HG03175 (cell line): ENCODE measurements around the gene GRAMD2B.
"Not testable (repeated sequence)": the region's sequence is repeated elsewhere in the genome, so short reads cannot be mapped to it uniquely, and the experiment has no call there.

Experiments
- ATAC-seq: cut with Tn5 transposase; IDR thresholded peaks from one replicate; pipeline ENCODE4 v1.9.1; 2021; ENCODE audit warnings: mild to moderate bottlenecking, moderate library complexity; ENCODE audit not compliant: unreplicated experiment

The GRAMD2B gene, protein sequence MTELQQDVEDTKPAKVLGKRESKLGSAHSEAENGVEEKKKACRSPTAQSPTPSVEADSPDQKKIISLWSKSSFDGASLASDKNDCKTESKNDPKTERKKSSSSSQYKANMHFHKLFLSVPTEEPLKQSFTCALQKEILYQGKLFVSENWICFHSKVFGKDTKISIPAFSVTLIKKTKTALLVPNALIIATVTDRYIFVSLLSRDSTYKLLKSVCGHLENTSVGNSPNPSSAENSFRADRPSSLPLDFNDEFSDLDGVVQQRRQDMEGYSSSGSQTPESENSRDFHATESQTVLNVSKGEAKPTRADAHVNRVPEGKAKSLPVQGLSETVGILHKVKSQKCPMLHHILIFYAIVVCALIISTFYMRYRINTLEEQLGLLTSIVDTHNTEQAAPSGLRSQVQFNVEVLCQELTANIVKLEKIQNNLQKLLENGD

DNA sequence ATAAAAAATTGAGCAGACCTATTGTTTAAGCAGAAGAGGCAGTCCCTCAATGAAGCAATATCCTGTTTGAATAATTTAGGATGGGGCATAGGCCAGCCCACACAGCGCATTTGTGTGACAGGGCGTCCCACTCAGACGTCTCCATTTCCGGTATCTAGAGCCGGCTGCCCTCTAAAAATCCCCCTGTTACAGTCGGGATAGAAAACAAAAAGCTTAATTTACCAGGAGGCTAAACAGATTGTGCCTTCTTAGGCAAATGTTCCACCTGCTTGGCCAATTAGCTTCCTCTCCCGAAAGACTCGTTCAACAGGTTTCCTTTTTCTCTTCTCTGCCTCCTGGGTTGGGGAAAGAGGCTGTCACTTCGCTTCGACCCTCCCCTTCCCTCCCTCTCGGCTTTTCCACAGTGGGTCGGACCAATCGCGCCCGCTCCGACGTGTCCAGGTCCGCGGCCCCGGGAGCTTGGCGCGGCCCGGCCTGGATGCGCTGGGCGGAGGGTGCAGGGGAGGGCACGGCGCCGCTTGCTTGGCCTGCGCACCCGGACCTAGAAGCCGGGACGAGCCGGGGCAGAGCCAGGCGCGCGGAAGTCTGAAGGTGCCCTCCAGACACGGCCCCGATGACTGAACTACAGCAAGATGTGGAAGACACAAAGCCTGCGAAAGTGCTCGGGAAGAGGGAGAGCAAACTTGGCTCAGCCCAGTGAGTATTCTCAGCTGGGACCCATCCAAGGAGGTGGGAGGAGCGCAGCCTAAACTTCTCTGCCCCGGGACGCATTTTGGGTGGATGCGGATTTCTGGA is at the start of gene GRAMD2B:
GRAMD2B (plus strand) TSS at position 416 of the 795 bp plus-strand sequence; CDS start at position 614, 198 bp downstream.
- ATAC-seq = peak; percentile 89

DNA sequence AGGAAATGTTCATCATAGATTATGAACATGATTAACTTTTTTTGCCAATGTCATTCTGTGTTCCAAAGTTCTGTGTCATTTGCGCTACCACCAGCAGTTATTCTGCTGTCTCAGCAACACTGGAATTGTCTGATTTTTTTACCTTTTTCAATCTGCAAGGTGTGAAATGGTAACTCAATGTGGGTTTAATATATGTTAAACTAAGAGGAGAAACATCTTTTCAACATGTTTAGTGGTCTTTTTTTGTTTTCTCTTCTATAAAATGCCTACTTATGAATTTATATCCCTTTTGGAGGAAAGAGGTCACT is 49.1 kb upstream of the GRAMD2B start:
- ATAC-seq = no peak

DNA sequence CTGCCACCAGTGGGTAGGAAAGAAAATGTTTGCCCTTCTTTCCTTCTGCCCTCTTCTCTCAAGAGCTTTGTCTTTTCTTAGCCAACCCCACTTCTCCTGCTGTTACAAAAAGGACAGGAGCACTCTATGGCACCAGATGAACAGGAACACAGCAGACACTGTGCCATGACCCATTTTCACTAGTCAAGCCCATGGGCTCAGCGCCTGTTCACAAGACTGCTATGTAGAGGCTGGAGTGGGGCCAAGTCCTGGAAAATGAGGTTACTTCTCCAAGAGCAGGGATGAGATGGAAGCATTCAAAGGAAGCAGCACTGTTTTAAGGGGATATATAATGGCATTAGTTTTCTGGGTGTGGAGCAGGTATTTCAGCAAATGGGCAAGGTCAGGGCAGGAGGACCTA is 46.8 kb upstream of the GRAMD2B start:
- ATAC-seq = no peak

DNA sequence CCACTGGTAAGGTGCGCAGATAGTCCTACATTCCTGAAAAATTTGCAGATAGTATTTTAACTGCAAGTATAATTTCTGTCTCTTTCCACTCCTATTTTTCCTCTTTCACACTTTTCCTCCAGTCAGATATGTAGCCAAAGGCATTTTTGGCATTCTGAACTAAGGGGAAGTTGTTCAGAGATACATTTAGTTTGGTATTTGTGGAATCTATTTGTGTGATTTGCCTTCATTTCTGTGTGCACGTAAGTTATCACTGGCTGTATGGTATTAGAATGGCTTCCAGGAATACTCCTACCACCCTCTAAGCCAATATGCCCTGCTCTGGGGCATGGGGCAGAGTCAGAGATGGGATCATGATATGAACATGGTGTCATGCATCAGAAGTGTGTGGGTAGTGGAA is 45.8 kb upstream of the GRAMD2B start:
- ATAC-seq = no peak

DNA sequence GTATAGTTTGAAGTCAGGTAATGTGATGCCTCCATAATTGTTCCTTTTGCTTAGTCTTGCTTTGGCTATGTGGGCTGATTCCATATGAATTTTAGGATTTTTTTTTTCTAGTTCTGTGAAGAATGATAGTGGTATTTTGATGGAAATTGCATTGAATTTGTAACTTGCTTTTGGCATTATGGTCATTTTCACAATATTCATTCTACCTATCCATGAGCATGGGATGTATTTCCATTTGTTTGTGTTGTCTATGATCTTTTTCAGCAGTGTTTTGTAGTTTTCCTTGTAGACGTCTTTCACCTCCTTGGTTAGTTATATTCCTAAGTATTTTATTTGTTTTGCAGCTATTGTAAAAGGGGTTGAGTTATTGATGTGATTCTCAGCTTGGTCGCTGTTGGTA is 42.9 kb upstream of the GRAMD2B start:
- ATAC-seq = not testable (repeated sequence)

DNA sequence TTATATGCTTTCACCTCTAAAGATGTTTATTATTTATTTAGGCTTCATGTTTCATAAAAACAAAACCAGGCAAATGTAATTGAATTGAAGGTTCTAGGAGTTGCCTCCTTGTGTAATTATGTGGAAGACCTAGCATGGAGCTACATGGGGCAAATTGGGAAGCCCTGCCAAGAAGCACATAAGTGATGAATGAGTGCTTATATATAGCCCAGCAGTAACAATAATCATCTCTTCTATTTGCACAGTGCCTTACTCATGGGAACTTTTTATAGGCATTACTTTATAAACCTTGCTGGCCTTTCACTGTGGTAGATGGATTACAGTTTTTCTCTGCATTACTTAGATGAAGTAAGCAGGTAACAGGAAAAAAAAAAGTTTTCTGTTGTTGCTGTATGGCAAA is 40.0 kb upstream of the GRAMD2B start:
- no peak for ATAC-seq

DNA sequence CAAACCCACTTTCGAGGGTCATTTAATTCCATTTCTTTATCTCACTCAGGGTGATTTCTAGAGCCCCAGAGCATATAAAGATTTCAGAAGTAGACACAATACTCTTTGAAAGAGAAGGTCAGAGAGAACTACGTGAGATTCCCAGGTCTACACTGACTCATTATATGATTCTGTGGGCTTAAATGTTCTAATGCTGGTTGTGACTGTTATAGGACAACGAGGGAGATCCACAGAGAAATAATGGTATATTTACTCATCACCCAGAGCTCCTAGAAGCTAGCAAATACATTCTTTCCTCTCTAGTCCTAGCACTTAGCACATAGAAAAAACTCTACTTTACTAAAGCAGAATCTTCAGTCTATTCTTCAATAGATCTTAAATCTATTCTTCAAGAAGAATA is 39.4 kb upstream of the GRAMD2B start:
- ATAC-seq = no peak

DNA sequence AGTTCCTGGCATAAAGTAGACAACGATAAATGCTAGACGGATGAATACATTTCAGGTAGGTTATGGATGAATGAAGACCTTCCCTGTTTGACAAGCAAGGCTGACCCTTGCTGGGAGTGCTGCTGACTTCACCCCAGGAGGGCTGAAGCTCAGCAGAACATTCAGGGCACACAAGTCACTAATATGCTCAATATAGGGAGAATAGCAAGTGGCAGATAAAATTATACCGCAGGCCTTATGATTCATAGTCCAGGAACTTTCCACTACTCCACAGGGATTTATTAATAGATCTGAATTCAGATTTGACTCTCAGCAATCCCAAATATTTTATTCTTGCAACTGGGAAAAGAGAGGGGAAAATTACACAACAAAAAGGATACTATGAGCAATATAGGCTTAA is 38.2 kb upstream of the GRAMD2B start:
- no peak for ATAC-seq

DNA sequence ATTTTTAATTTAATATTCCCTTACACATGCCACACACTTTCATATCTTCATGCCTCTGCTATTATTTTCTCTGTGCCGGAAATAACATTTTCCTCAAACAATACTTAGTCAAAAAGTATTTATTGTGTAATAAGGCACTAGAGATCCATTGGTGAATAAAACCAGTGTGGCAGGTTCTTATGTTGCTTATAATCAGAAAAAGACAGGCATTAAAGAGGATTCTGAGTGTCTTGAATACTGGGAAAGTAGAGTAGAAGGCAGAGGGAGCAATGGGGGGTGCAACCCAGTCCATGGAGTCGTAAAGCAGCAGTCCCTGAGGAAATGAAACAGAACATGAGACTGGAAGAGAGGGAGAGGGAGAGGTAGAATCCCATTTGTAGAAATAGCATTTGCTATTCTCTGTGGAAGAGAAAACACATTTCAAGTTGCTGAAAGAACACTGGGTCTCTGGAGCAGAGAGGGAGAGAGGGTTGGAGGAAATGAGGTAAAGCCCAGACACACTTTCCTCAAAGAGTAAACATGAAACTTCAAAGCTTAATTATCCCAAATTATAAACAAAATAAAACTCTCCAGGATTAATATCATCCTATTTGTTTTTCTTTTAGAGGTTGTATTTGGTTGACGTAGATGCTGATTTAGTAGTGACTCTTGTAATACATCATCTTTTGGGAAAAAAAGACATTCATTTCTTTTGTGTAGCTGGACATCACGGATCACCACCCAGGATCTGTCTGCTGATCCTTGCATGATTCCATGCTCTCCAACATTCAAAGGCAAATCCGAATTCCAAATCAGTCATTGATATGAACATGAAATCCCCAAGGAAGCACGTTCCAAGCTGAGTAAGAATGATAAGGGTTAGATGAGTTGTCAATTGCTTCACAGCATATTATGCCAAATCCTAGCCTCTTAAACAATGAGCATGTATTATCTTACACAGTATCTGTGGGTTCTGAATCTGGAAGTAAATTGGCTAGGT is 37.4 kb upstream of the GRAMD2B start:
- no peak for ATAC-seq

DNA sequence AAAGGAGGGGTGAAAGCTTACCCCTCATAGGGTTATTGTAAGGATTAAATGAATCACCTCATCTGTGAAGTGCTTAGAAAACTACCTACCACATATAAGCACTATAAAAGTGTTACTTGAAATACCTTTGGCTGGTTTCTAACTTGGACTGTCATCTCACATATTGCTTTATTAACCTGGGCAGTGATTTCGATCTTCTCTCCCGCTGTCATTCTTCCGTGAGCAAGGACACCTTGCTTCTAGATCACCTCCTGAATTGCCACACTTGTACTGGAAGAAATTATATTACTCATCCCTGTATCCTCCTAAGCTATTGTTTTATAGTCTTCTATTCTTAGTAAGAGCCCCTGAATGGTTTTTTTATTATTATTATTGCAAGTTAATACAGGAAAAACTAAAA is 34.0 kb upstream of the GRAMD2B start:
- no peak for ATAC-seq

DNA sequence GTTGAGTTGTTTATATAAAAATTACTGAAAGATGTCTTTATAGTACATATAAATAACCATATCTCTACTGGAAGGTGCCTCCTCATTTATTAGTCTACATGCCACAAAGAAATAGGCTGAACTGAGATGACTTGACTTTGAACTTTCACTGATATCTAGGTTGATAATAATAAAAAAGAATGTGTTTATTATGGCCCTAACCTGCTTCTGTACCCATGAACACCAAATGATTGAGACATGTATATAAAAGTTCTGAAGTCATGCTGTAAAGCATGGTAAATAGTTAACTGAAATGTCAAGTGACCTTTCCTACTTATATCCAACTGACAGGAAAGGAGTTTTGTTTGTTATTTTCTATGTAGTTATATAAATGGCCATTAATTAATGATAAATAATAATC is 33.2 kb upstream of the GRAMD2B start:
- no peak for ATAC-seq

DNA sequence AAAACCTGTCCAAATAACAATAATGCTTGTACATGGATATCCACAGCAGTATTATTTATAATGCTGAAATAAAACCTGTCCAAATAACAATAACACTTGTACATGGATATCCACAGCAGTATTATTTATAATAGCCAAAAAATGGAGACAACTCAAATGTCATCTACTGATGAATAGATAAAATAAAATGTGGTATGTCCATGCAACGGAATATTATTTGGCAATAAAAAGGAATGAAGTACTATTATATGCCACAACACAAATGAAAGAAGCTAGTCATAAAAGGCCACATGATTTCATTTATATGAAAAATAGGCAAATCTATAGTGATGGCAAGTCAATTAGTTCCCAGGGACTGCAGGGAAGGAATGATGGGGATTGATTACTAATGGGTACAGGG is 31.8 kb upstream of the GRAMD2B start:
- no peak for ATAC-seq

DNA sequence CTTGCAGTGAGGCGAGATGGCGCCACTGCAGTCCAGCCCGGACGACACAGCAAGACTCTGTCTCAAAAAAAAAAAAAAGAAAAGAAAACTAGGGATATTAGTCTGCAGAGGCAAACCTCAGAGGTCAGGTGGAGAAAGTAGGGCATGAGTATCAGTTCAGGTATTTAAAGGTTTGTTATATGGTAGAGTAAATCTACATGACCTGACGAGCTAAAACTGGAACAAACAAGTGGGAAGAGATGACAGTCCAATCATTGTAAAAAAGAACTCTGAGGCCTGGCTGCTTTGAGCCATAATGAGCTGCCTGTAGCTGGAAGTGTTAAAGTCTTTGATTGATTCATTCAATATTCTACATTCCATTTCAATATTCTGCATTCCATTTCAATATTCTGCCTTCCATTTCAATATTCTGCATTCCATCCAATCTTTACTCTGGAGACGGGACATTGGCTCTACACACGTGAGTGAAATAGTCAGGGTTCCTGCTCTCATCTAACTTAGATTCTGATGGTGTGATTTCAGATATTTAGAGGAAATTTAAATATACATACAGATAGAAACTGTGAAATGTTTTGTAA is 28.9 kb upstream of the GRAMD2B start:
- no peak for ATAC-seq

DNA sequence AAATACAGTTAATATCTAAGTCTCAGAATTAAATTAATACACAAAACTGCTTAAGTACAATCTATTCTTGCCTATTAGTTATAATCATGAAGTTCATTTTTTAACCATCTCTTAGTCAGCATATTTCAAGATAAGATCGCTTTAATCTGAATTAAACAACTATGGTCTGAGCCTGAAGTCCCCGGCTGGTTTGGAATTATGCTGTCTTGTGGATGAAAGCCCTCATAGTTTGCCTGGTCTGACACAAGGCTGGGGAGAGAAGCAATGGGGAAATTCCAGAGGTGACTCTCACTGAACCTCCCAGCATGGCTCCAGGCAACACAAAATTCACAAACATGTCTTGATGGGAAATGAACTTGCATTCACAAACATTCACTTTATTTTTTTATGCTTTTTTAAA is 28.0 kb upstream of the GRAMD2B start:
- no peak for ATAC-seq

DNA sequence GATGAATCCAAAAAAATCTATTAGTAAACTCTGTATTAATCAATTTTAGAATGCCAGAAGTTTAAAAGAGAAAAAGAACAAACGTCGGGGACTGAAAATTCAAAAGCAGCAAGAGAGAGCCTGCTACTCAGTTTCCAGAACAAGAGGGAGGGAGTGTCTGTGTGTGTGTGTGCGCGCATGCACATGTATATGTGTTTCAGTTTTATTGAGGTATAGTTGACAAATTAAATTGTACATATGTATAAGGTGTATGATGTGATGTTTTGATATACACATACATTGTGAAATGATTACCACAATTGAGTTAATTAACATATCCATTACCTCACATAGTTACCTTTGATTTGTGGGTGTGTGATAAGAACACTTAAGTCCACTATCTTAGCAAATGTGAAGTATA is 27.6 kb upstream of the GRAMD2B start:
- ATAC-seq = no peak

DNA sequence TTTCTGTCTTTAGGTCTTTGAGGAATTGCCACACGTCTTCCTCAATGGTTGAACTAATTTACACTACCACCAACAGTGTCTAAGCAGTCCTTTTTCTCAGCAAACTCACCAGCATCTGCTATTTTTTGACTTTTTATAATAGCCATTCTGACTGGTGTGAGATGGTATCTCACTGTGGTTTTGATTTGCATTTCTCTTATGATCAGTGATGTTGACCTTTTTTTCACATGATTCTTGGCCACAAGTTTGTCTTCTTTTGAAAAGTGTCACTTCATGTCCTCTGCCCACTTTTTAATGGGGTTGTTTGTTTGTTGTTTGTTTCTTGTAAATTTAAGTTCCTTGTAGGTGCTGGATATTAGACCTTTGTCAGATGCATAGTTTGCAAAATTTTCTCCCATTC is 26.5 kb upstream of the GRAMD2B start:
- ATAC-seq = peak; percentile 74

DNA sequence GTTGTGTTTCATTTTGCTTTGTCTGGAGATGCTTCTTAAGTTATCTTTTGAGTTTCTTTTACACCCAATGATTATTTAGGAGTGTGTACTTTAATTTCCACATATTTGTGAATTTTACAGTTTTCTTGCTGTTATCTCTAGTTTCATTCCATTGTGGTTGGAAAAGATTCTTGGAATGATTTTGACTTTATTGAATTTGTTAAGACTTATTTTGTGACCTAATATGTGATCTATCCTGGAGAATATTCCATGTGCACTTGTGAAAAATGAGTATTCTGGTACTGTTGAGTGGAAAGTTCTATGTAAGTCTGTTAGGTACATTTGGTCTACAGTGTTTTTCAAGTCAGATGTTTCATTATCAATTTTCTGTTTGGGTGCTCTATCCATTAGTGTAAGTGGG is 24.4 kb upstream of the GRAMD2B start:
- no peak for ATAC-seq

DNA sequence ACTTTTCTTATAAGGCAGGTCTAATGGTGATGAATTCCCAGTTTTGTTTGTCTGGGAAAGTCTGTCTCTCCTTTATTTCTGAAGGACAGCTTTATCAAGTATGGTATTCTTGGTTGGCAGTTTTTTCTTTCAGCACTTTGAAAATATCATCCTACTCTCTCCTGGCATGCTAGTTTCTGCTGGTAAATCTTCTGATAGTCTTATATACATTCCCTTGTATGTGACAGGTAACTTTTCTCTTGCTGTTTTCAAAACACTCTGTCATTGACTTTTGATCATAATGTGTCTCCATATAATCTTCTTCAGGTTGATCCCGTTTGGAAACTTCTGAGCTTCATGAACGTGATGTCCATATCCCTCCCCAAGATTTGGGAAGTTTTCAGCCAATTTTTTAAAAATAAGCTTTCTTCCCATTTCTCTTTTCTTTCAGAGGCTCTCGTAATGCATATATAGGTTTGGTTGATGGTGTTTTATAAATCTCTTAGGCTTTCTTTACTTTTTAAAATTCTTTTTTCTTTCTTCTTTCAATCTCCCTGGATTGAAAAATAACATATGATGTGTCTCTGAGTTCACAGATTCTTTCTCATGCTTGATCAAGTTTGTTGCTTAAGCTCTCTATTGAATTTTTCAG is 22.5 kb upstream of the GRAMD2B start:
- ATAC-seq = no peak

DNA sequence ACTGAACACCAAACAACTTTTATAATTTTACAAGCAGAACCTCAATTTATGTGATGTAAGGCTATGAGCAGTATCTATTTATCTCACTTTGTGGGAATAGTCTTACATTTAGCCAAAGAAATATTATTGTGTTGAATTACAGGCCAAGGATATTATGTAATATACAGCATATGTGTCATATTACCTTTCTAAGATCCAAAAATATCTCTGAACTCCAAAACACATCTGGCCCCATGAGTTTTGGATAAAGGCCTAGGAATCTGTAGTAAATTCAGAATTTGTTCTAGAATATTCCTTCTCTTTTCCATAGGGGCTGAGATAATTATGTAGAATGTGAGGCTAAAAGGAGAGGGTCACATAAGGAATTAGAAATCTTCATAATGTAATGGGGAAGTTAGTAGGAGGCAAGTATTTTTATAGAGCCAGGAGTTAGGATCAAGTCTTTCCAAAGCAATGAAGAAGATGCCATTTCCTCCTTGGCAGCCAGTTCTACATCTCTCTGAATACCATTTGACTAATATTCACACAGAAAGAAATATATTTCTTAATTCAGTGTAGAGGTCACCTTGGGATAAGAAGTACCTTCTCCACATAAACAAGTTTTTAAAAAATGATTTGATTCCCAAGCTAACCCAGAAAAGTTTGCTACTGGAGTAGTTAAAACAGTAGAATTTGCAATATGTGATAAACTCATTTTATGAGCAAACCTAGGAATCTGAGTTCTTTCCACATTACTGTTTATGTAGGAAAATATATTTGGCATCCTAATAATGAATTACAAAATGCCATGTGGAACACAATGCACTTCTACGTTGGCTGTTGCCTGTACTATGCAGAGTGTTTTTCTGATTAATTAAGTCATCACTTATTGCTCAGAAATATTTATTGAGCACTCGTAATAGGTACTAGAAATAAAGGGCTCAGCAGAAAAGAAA is 20.3 kb upstream of the GRAMD2B start:
- no peak for ATAC-seq
